ENCODE results near the gene GRPEL1.

- TF ChIP-seq CTCF (IDR thresholded peaks at IDR 0.05; ENCODE audit: low read depth, low read length), result no peak
- no peak for TF ChIP-seq EZH2phosphoT487 (IDR thresholded peaks at IDR 0.05; ENCODE audit: low read depth)
These were observed 11.9 kb downstream of the GRPEL1 start for GRCh38 chr4:7055990-7056325.
